Peyer's patch (tissue), 4 donors: ENCODE results near the gene NUMA1.

Experiments used
- POLR2A ChIP-seq, 2 donors: fragments of 450-650 bp; IDR thresholded peaks; one replicate each; pipeline ENCODE4 v1.5.1; 2017; ENCODE audit warnings: antibody characterized with exemption in 2 of 2, mild to moderate bottlenecking in 2 of 2, moderate library complexity in 2 of 2
- TF ChIP-seq, protein P1 (sequence below), 6 experiments: fragments of 450-650 bp in 4 of 6; fragments of 200-600 bp in 2 of 6; sonication (generic) in 1 of 6; IDR thresholded peaks; one replicate each; pipeline ENCODE4 v1.5.1; 2017 to 2019; ENCODE audit warnings: antibody characterized with exemption in 6 of 6, mild to moderate bottlenecking in 3 of 6, moderate library complexity in 1 of 6

DNA sequence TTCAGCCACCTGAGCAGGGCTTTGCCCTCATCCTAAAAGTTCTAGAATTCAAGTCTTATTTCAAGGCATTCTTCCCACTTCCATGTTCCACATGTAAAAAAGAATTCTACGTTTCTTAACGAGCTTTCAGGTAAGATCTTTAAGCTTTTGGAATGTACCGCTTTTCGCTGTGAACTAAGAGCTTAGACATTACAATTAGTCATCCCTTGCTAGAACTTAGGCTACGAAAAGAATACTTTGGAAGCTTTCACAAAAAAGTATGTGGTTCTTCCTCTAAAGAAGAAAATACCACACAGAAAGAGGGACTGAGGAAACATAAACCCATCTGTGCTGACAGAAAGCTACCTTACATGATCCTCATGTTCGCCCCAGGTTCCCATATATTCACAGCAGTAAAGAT, 1.9 kb downstream of the NUMA1 start:
- TF ChIP-seq, protein P1, sequence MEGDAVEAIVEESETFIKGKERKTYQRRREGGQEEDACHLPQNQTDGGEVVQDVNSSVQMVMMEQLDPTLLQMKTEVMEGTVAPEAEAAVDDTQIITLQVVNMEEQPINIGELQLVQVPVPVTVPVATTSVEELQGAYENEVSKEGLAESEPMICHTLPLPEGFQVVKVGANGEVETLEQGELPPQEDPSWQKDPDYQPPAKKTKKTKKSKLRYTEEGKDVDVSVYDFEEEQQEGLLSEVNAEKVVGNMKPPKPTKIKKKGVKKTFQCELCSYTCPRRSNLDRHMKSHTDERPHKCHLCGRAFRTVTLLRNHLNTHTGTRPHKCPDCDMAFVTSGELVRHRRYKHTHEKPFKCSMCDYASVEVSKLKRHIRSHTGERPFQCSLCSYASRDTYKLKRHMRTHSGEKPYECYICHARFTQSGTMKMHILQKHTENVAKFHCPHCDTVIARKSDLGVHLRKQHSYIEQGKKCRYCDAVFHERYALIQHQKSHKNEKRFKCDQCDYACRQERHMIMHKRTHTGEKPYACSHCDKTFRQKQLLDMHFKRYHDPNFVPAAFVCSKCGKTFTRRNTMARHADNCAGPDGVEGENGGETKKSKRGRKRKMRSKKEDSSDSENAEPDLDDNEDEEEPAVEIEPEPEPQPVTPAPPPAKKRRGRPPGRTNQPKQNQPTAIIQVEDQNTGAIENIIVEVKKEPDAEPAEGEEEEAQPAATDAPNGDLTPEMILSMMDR (IDR thresholded peaks at IDR 0.05), result no peak
- TF ChIP-seq POLR2A (IDR thresholded peaks at IDR 0.05), result no peak
